ENCODE data around the gene NQO2.
A peak's percentile ranks its signal among the peaks of the same experiment; 100 is the strongest.

NQO2 gene

GRCh38 chr6:2971420-2972218 lies 28.1 kb upstream of the NQO2 start, which contains the start of gene SERPINB6 (continued):
- TF ChIP-seq ZSCAN5A (tag by site-specific recombination; IDR thresholded peaks at IDR 0.05) (no peak), ZNF146 (tag by site-specific recombination; IDR thresholded peaks at IDR 0.05) (no peak), ZNF175 (tag by site-specific recombination; IDR thresholded peaks at IDR 0.05) (no peak), ZNF138 (tag by site-specific recombination; IDR thresholded peaks at IDR 0.05; ENCODE audit: borderline replicate concordance) (no peak), ZNF639 (tag by site-specific recombination; IDR thresholded peaks at IDR 0.05) (no peak), TRIM28 (IDR thresholded peaks at IDR 0.05; ENCODE audit: borderline replicate concordance, low read length) (no peak), ZNF426 (tag by site-specific recombination; IDR thresholded peaks at IDR 0.05) (no peak), SP7 (tag by site-specific recombination; IDR thresholded peaks at IDR 0.05) (0 out of 2 replicates have a peak, but pooled peaks have one; percentile 35), ZNF843 (tag by site-specific recombination; IDR thresholded peaks at IDR 0.05) (no peak), ZNF521 (tag by site-specific recombination; IDR thresholded peaks at IDR 0.05) (no peak), GFI1B (tag by site-specific recombination; IDR thresholded peaks at IDR 0.05) (no peak), ZNF768 (tag by site-specific recombination; IDR thresholded peaks at IDR 0.05) (no peak), CTCF (tag by site-specific recombination; IDR thresholded peaks at IDR 0.05) (peak; percentile 47), ZSCAN23 (tag by site-specific recombination; IDR thresholded peaks at IDR 0.05) (no peak), ZNF707 (tag by site-specific recombination; IDR thresholded peaks at IDR 0.05) (no peak), ZSCAN30 (tag by site-specific recombination; IDR thresholded peaks at IDR 0.05) (0 out of 2 replicates have a peak, but pooled peaks have one; percentile 15), ZEB2 (tag by site-specific recombination; IDR thresholded peaks at IDR 0.05) (peak; percentile 62; the same call in 1 of the 2 replicates), ZFP37 (tag by site-specific recombination; IDR thresholded peaks at IDR 0.05) (no peak), ZNF580 (tag by site-specific recombination; IDR thresholded peaks at IDR 0.05) (no peak), ZNF280D (tag by site-specific recombination; IDR thresholded peaks at IDR 0.05) (no peak), ZNF433 (tag by site-specific recombination; IDR thresholded peaks at IDR 0.05; ENCODE audit: low read depth) (no peak), ZFP3 (tag by site-specific recombination; IDR thresholded peaks at IDR 0.05; ENCODE audit: low read depth) (no peak), ZIC2 (tag by site-specific recombination; IDR thresholded peaks at IDR 0.05) (peak; percentile 31; the same call in 1 of the 2 replicates), RBAK (tag by site-specific recombination; IDR thresholded peaks at IDR 0.05) (no peak)
- TF ChIP-seq, protein P1, sequence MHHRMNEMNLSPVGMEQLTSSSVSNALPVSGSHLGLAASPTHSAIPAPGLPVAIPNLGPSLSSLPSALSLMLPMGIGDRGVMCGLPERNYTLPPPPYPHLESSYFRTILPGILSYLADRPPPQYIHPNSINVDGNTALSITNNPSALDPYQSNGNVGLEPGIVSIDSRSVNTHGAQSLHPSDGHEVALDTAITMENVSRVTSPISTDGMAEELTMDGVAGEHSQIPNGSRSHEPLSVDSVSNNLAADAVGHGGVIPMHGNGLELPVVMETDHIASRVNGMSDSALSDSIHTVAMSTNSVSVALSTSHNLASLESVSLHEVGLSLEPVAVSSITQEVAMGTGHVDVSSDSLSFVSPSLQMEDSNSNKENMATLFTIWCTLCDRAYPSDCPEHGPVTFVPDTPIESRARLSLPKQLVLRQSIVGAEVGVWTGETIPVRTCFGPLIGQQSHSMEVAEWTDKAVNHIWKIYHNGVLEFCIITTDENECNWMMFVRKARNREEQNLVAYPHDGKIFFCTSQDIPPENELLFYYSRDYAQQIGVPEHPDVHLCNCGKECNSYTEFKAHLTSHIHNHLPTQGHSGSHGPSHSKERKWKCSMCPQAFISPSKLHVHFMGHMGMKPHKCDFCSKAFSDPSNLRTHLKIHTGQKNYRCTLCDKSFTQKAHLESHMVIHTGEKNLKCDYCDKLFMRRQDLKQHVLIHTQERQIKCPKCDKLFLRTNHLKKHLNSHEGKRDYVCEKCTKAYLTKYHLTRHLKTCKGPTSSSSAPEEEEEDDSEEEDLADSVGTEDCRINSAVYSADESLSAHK (tag by site-specific recombination; IDR thresholded peaks at IDR 0.05) = no peak
- TF ChIP-seq, protein P2, sequence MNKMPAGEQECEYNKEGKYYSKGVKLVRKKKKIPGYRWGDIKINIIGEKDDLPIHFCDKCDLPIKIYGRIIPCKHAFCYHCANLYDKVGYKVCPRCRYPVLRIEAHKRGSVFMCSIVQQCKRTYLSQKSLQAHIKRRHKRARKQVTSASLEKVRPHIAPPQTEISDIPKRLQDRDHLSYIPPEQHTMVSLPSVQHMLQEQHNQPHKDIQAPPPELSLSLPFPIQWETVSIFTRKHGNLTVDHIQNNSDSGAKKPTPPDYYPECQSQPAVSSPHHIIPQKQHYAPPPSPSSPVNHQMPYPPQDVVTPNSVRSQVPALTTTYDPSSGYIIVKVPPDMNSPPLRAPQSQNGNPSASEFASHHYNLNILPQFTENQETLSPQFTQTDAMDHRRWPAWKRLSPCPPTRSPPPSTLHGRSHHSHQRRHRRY (tag by site-specific recombination; IDR thresholded peaks at IDR 0.05) = no peak
- TF ChIP-seq, protein P3, sequence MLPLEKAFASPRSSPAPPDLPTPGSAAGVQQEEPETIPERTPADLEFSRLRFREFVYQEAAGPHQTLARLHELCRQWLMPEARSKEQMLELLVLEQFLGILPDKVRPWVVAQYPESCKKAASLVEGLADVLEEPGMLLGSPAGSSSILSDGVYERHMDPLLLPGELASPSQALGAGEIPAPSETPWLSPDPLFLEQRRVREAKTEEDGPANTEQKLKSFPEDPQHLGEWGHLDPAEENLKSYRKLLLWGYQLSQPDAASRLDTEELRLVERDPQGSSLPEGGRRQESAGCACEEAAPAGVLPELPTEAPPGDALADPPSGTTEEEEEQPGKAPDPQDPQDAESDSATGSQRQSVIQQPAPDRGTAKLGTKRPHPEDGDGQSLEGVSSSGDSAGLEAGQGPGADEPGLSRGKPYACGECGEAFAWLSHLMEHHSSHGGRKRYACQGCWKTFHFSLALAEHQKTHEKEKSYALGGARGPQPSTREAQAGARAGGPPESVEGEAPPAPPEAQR (tag by site-specific recombination; IDR thresholded peaks at IDR 0.05) = no peak
